ENCODE results near the gene ALDH2. TPM values are rescaled to one million over a fixed set of nuclear protein-coding genes. Genes with fewer than 3 reads are reported as not detected.
A peak's percentile ranks its signal among the peaks of the same experiment; 100 is the strongest.

The ALDH2 gene
- total and polyA plus RNA-seq, 9 of the 15 experiments (the other 6 are each of a cell fraction or from before 2014, with no cell fraction given), result 1.9 to 22.5 (median 12.2) TPM

GRCh38 chr12:111841750-111842555 lies 75.2 kb downstream of the ALDH2 start, which contains the start of gene MAPKAPK5 (continued):
- TF ChIP-seq, protein P1, sequence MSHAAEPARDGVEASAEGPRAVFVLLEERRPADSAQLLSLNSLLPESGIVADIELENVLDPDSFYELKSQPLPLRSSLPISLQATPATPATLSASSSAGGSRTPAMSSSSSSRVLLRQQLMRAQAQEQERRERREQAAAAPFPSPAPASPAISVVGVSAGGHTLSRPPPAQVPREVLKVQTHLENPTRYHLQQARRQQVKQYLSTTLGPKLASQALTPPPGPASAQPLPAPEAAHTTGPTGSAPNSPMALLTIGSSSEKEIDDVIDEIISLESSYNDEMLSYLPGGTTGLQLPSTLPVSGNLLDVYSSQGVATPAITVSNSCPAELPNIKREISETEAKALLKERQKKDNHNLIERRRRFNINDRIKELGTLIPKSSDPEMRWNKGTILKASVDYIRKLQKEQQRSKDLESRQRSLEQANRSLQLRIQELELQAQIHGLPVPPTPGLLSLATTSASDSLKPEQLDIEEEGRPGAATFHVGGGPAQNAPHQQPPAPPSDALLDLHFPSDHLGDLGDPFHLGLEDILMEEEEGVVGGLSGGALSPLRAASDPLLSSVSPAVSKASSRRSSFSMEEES (CRISPR knock-in tag; IDR thresholded peaks at IDR 0.05), result no peak
- no peak for TF ChIP-seq NFXL1 (CRISPR knock-in tag; IDR thresholded peaks at IDR 0.05)
- peak; percentile 76 for TF ChIP-seq GMEB1 (CRISPR knock-in tag; IDR thresholded peaks at IDR 0.05)
- TF ChIP-seq, protein P2, sequence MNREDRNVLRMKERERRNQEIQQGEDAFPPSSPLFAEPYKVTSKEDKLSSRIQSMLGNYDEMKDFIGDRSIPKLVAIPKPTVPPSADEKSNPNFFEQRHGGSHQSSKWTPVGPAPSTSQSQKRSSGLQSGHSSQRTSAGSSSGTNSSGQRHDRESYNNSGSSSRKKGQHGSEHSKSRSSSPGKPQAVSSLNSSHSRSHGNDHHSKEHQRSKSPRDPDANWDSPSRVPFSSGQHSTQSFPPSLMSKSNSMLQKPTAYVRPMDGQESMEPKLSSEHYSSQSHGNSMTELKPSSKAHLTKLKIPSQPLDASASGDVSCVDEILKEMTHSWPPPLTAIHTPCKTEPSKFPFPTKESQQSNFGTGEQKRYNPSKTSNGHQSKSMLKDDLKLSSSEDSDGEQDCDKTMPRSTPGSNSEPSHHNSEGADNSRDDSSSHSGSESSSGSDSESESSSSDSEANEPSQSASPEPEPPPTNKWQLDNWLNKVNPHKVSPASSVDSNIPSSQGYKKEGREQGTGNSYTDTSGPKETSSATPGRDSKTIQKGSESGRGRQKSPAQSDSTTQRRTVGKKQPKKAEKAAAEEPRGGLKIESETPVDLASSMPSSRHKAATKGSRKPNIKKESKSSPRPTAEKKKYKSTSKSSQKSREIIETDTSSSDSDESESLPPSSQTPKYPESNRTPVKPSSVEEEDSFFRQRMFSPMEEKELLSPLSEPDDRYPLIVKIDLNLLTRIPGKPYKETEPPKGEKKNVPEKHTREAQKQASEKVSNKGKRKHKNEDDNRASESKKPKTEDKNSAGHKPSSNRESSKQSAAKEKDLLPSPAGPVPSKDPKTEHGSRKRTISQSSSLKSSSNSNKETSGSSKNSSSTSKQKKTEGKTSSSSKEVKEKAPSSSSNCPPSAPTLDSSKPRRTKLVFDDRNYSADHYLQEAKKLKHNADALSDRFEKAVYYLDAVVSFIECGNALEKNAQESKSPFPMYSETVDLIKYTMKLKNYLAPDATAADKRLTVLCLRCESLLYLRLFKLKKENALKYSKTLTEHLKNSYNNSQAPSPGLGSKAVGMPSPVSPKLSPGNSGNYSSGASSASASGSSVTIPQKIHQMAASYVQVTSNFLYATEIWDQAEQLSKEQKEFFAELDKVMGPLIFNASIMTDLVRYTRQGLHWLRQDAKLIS (CRISPR knock-in tag; IDR thresholded peaks at IDR 0.05), result no peak; the same call in 1 of the 2 replicates
- TF ChIP-seq, protein P3, sequence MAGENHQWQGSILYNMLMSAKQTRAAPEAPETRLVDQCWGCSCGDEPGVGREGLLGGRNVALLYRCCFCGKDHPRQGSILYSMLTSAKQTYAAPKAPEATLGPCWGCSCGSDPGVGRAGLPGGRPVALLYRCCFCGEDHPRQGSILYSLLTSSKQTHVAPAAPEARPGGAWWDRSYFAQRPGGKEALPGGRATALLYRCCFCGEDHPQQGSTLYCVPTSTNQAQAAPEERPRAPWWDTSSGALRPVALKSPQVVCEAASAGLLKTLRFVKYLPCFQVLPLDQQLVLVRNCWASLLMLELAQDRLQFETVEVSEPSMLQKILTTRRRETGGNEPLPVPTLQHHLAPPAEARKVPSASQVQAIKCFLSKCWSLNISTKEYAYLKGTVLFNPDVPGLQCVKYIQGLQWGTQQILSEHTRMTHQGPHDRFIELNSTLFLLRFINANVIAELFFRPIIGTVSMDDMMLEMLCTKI (IDR thresholded peaks at IDR 0.05; ENCODE audit: partially characterized antibody), result no peak
- TF ChIP-seq, protein P4, sequence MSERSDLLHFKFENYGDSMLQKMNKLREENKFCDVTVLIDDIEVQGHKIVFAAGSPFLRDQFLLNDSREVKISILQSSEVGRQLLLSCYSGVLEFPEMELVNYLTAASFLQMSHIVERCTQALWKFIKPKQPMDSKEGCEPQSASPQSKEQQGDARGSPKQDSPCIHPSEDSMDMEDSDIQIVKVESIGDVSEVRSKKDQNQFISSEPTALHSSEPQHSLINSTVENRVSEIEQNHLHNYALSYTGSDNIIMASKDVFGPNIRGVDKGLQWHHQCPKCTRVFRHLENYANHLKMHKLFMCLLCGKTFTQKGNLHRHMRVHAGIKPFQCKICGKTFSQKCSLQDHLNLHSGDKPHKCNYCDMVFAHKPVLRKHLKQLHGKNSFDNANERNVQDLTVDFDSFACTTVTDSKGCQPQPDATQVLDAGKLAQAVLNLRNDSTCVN (CRISPR knock-in tag; IDR thresholded peaks at IDR 0.05), result no peak
- no peak; the same call in 1 of the 2 replicates for TF ChIP-seq ZBTB33 (CRISPR knock-in tag; IDR thresholded peaks at IDR 0.05)
- peak; percentile 98 for TF ChIP-seq CREB1 (IDR thresholded peaks at IDR 0.05)
- peak; percentile 100 for TF ChIP-seq CREB1 (CRISPR knock-in tag; IDR thresholded peaks at IDR 0.05)
- no peak for TF ChIP-seq ZNF57 (CRISPR knock-in tag; IDR thresholded peaks at IDR 0.05)

Data from K562 (cell line).